ENCODE results near the gene PCDH1.

DNA sequence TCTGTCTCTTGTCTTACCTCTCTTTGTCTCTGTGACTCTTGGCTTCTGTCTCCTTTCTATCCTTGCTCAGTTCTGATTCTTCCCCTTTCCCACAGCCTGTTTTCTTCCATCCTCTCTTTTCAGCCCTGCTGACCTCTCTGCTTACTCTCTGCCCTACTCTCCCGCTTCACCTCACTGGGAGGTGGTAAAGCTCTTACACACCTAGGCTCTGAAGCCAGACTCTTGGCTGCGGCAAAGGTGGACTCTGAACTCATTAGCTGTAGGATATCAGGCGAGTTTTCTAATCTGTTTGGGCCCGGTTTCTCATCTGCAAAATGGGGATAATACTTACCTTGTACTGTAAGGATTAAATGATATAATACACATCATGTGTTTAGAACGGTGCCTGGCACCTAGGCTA is 11.1 kb downstream of the PCDH1 start:
- TF ChIP-seq SIN3A (IDR thresholded peaks at IDR 0.05; ENCODE audit: borderline replicate concordance, insufficient read depth, low read length), result no peak
- no peak for TF ChIP-seq REST (IDR thresholded peaks at IDR 0.05; ENCODE audit: insufficient read depth in 1 of 2, low read depth in 2 of 2, low read length in 2 of 2)
- no peak for TF ChIP-seq TAF1 (IDR thresholded peaks at IDR 0.05; ENCODE audit: borderline replicate concordance, insufficient read depth, low read length)
